Fibroblast of mammary gland (primary cell): ENCODE measurements around the gene CPLX3.
A peak's percentile ranks its signal among the peaks of the same experiment; 100 is the strongest.

Source experiments
- DNase-seq: peaks from one replicate; pipeline ENCODE4 v3.0.0-alpha.2; 2010; ENCODE audit warnings: low read depth
- H3K4me3 ChIP-seq: 2 replicates; pipeline ENCODE4 v1.5.1; 2011; ENCODE audit warnings: low read depth, mild to moderate bottlenecking, low read length, moderate library complexity; ENCODE audit not compliant: control insufficient read depth
- TF ChIP-seq, protein P1 (sequence below): conservative IDR thresholded peaks from 2 replicates; pipeline ENCODE4 v1.5.1; 2011; ENCODE audit warnings: low read depth, low read length, inconsistent platforms; ENCODE audit not compliant: control insufficient read depth, insufficient read depth

CPLX3 gene

DNA sequence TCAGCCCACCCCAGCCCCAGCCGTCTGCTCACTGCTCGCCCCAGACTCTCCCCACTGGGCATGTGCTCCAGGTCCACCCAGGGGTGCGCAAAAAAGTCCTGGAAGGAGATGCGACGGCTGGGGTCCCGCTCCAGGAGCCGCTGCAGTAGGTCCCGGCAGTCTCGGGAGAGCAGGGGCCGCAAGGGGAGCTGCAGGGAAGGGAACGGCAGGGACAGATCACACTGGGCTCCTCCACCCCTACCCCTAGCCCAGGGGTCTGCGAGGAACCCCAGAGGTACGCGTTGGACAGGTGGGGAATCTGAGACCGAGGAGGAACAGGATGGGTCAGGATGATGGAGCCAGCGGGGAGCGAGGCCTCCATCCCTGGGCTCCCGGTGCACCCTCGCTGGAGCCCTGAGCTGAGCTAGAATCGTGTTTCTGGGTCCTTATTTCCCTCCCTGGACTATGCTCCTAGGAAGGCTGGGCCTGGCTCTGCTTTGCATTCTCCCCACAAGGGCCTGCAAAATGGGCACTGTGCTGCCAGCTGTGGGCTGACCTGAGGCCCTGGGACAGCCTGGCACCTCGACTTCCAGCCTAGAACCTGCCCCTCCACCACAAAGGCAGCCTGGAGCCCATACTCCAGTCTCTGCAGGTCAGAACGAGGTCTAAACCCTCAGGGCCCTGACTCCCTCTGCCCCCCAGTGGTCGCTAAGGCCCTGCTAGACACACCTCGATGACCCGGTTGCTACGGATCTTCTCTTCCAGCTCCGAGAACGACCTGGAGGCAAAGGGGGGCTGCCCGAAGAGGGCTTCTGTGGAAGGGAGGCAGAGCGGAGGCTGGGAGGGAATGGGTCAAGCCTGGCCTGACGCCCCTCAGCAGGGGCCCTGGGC is 13.3 kb downstream of the CPLX3 start:
- no peak overlapping the region for H3K4me3 ChIP-seq
- no peak for DNase-seq
- TF ChIP-seq, protein P1, sequence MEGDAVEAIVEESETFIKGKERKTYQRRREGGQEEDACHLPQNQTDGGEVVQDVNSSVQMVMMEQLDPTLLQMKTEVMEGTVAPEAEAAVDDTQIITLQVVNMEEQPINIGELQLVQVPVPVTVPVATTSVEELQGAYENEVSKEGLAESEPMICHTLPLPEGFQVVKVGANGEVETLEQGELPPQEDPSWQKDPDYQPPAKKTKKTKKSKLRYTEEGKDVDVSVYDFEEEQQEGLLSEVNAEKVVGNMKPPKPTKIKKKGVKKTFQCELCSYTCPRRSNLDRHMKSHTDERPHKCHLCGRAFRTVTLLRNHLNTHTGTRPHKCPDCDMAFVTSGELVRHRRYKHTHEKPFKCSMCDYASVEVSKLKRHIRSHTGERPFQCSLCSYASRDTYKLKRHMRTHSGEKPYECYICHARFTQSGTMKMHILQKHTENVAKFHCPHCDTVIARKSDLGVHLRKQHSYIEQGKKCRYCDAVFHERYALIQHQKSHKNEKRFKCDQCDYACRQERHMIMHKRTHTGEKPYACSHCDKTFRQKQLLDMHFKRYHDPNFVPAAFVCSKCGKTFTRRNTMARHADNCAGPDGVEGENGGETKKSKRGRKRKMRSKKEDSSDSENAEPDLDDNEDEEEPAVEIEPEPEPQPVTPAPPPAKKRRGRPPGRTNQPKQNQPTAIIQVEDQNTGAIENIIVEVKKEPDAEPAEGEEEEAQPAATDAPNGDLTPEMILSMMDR: peak; percentile 4

DNA sequence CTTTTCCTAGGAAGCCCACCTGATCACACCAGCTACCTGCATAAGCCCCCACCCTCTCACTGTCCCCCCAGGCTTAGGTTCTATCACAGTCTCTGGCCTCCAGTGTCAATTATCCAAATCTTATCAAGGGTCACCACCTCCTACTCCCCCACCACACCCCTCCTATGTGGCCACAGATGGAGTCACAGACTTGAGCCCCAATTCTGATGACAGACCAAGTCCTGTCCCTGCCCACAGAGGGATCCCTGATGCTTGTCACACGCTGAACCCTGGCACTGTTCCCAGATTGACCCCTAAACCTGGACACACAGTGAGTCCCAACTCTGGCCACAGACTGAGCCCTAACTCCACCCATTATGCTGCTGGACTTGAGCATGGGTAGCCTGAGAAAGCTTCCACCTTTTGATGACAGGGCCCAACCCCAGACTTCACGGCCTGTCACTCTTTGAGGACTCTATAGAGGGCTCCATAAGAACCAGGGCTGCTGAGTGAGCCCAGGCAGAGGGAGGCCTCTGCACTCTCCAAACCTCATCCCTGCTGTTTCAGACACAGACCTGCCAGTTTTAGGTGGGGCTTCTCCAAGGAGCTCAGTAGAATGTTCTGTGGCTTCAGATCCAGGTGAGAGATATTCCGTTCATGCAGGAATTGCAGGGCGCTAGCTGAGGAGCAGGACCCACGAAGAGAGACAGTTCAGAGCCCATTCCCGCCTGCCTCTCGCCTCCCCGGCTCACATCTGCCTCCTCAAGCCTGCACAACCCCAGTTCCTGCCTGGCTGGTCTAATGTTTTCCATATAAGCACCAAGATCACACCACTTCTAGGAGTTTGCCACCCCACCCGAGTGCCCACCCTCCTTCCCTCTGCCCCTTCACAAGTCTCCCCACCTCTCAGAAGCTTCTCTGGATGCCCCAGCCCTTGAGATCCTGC is 14.7 kb downstream of the CPLX3 start:
- DNase-seq: no peak
- TF ChIP-seq, protein P1: no peak
- H3K4me3 ChIP-seq: no peak overlapping the region

DNA sequence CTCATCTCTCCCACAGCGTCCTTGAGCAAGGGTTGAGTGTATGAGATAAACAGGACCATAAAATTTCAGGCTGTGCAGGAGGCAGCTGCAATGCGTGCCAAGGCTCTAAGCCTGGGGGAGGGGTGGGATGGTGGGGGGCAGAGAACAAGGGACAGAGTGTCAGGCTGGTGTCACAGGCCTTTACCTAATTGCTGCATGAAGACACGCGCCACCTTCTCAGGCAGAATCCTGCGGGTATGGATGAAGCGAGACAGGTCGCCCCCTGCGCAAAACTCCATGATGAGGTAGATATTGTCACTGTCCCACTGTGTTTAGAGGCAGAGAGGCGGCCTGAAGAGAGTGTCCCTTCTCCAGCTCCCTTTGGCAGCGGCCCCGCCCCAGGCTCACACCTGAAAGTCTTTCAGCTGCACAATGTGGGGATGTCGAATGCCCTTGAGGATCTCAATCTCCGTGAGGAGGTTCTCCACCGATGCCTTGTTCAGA is 15.5 kb downstream of the CPLX3 start:
- TF ChIP-seq, protein P1: no peak

DNA sequence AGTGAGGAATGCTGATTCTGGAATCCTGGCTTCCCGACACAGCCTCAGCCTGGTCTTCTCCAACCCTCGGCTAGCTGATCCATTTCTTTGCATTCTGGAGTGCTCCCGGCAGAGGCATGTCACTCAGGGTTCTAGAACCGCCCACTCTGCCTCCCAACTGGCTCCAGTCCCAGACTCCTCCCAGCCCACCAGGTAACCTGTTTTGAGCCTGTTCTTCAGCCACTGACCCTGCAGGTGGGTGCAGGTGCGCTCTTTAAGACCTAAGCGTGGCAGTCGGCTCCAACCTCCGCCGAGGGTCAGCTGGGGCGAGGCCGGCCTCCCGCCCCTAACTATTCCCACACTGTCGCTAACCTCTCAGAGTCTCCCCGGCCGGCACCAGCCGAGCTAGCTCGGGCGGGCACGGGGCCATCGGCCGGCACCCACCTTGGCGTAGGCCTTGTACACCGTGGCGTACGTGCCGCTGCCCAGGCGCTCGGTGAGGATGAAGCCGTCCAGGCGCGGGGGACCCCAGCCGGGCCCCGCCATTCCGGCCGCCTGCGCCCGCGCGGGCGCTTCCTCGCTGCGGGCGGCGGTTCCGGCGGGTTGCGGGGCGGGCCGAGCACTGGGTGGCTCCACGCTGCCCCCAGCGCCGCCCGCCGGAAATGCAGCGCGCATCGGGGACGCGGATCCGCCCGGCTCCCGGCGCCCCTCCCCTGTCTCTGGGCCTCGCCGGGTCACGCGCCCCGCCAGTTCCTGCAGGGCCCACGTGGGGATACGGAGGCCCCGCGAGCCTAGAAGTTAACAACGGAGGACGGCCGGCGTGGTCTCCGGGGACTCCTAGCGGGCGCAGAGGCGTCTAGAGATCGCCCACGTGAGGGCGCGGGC is 16.4 kb downstream of the CPLX3 start, which contains the start of gene ULK3:
Gene ULK3, minus strand, starts transcription at position 576 of the 864 bp plus-strand sequence. Its CDS starts 51 bp downstream, at position 525.
- H3K4me3 ChIP-seq: peak within 1 kb of the TSS; percentile 80
- TF ChIP-seq, protein P1: no peak
- peak; percentile 76 for DNase-seq

More for the DNA sequence above, 15.5 kb downstream of the CPLX3 start:
- peak overlapping the region; percentile 80 for H3K4me3 ChIP-seq
- DNase-seq: no peak

DNA sequence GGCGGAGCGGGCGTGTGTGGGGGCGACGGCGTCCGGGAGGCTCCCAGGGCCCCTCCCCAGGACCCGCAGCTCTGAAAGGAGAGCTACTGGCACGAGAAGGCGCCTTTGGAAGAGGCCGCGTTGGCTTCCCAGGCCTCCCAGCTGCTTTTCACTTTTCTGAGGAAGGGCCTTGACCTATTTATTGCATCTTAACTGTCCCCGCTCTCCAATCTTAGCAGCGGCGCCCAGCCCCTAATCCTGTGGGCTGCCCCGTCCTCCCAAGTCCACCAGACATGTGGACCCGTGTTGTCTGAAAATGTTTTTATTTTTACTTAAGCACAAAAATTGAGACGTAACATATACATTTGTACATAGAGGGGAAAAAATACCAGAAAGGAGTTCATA is 17.0 kb downstream of the CPLX3 start:
- peak overlapping the region; percentile 31 for H3K4me3 ChIP-seq
- no peak for DNase-seq
- TF ChIP-seq, protein P1: no peak
